IPS DF 4.7 (cell line): ENCODE data around the gene HAUS7.

Experiments used
- DNase-seq: peaks from one replicate; pipeline ENCODE4 v3.0.0-alpha.2; 2013; ENCODE audit warnings: low spot score; ENCODE audit errors: extremely low read depth

Gene HAUS7

GRCh38 chrX:153470411-153471363, at the start of gene HAUS7:
TSS of gene HAUS7 (minus strand) at chrX:153470576. CDS start at chrX:153470557, 19 bp downstream.
- DNase-seq, result no peak

GRCh38 chrX:153519569-153520286, 49.4 kb upstream of the HAUS7 start:
- no peak for DNase-seq

- no peak for DNase-seq
Measured at GRCh38 chrX:153517946-153518834, 47.8 kb upstream of the HAUS7 start.

GRCh38 chrX:153517423-153517822, 47.0 kb upstream of the HAUS7 start, which contains the start of gene ATP2B3:
TSS of gene ATP2B3 (plus strand) at chrX:153517642. CDS start at chrX:153536248, 18,606 bp downstream.
- DNase-seq, result no peak

- no peak for DNase-seq
Measured at GRCh38 chrX:153516073-153516472, 45.7 kb upstream of the HAUS7 start.

GRCh38 chrX:153515435-153515834, 45.1 kb upstream of the HAUS7 start:
- no peak for DNase-seq

- no peak for DNase-seq
Measured at GRCh38 chrX:153514259-153514658, 43.9 kb upstream of the HAUS7 start.

- no peak for DNase-seq
Measured at GRCh38 chrX:153513265-153513664, 42.9 kb upstream of the HAUS7 start.

GRCh38 chrX:153512501-153512893, 42.1 kb upstream of the HAUS7 start:
- no peak for DNase-seq

GRCh38 chrX:153511784-153512500, 41.6 kb upstream of the HAUS7 start:
- DNase-seq, result no peak

GRCh38 chrX:153510383-153510782, 40.0 kb upstream of the HAUS7 start:
- DNase-seq, result no peak

GRCh38 chrX:153509592-153509991, 39.2 kb upstream of the HAUS7 start:
- no peak for DNase-seq

- peak; percentile 14 for DNase-seq
Measured at GRCh38 chrX:153507484-153508178, 37.3 kb upstream of the HAUS7 start.

GRCh38 chrX:153505361-153505760, 35.0 kb upstream of the HAUS7 start:
- no peak for DNase-seq

- DNase-seq, result no peak
Measured at GRCh38 chrX:153504445-153505016, 34.2 kb upstream of the HAUS7 start.

- DNase-seq, result no peak
Measured at GRCh38 chrX:153502796-153503195, 32.4 kb upstream of the HAUS7 start.

- DNase-seq, result no peak
Measured at GRCh38 chrX:153502131-153502530, 31.8 kb upstream of the HAUS7 start.

- DNase-seq, result no peak
Measured at GRCh38 chrX:153501530-153501929, 31.2 kb upstream of the HAUS7 start.

- DNase-seq, result no peak
Measured at GRCh38 chrX:153500676-153501280, 30.4 kb upstream of the HAUS7 start.
